ENCODE data around the gene STXBP6. TPM values are rescaled to one million over a fixed set of nuclear protein-coding genes. Genes with fewer than 3 reads are reported as not detected.

Gene STXBP6
- total RNA-seq, 1 donor from 2014 or later = 10.0 TPM

- no peak for DNase-seq (ENCODE audit: low spot score)
Measured at GRCh38 chr14:24831677-24832076, 218.3 kb downstream of the STXBP6 start.

- no peak for DNase-seq (ENCODE audit: low spot score)
Measured at GRCh38 chr14:24829862-24830261, 220.1 kb downstream of the STXBP6 start.

GRCh38 chr14:24828486-24828885, 221.5 kb downstream of the STXBP6 start:
- no peak for DNase-seq (ENCODE audit: low spot score)

DNA sequence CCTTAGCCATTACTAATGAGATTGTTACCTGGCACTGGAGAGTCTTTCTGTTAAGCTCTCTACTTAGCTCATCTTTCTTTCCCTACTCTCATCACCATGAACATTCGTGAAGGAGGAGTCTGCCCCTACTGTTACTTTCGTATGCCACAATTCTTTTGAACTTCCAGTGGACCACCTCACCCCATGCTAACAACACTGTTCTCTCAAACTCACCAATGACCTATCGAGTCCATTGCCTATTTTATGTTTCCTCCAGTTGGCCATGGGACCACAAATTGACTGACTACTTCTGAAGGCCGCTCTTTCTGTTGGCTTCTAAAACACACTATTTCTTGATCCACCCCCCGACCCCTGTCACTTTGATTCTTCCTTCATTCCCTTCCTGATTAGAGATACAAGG, 223.6 kb downstream of the STXBP6 start:
- DNase-seq (ENCODE audit: low spot score) = no peak

DNA sequence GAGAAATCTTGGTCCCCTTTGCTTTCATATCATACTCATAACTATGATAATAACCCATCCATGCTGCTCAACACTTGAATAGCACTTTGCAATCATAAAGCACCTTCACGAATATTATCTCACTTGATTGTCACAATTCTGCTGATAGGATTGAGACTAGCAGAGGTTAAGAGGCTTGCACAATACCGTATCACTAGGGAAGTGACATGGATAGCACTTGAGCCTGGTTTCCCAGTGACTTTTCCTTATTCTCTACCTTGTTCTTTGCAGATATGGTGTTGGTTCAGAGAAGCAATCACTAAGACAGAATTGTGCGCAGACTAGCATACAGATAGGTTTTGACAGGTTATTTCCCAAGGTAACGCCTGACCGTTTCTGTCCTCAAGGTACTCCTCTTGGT, 229.3 kb downstream of the STXBP6 start:
- no peak for DNase-seq (ENCODE audit: low spot score)

- no peak for DNase-seq (ENCODE audit: low spot score)
Measured at GRCh38 chr14:24818823-24819341, 231.1 kb downstream of the STXBP6 start.

DNA sequence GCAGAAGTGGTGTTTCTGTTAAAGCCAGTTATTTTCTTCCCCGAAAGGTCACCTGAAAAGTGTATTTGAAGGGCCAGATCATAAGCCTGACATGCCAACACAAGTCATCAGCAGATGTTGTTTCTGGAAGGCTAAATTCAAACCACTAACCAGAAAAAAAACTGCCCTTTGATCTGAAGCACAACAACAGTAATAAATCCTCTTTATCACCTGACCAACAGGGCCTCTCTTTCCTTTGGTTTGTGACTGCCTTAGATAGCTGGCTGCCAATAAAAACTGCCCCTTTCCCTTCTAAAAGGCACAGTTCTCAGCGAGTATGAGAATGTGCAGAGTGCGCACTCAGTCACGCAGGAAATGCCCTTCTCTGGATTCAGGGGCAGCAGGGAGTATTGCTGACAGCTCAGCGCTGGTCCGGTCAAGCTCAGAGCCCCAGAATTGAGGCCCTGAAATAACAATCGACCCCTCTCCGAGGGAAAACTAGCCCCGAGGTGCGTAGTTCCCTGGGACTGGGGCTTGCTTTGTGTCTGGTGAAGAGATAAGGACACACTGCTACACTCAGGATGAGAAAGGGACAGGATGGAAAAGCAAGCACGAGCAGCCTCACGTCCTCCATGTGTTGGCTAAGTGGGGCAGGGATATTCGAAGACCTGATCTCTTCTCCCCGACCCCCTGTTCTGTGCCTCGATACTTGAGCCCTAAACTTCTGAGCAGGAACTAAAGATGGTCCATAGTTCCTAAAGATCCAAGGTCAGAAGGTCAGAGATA, 231.7 kb downstream of the STXBP6 start:
- DNase-seq (ENCODE audit: low spot score) = no peak

- no peak for DNase-seq (ENCODE audit: low spot score)
Measured at GRCh38 chr14:24817212-24818057, 232.5 kb downstream of the STXBP6 start.

GRCh38 chr14:24816929-24817211, 233.1 kb downstream of the STXBP6 start:
- DNase-seq (ENCODE audit: low spot score) = no peak

DNA sequence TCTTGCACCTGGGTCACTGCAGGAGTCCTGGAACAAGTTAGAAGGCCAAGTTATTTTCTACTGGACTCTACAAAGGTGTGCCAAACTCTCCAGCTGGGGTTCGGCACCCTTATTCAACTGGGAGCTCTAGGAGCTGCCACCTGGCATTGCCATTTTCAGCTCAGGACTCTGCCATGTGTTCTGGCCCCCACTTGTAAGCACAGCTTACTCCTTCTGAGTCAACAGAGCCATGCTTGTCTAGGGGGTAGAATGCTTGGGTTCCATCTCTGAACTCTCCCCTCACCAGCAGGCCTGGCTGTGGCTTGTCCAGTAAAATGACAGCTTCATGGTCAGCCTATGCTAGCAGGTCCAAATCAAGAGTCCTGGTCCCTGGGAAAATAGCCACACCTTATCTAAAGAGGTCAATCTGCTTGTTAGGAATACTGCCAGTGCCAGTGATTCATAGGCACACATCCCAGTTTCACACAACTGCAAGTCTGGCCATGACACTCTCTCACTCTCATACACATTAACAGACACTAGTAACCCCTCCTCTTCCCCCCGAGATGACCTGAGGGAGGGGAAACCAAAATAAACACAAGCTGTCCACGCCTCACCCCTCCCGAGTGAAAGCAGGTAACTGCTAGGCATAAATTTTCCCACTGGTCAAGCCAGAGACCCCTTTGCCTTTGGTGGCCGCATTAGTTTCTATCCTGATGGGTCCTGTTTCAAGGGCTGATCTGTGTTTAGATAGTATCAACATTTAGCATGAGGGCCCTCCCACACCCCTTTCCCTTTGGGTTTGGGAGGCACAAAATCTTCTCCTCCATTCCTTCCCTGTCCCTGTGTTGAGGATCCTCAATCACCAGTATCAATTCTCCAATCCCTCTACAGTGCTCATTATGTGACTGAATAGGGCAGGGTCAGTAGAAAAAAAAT, 233.7 kb downstream of the STXBP6 start:
- no peak for DNase-seq (ENCODE audit: low spot score)

DNA sequence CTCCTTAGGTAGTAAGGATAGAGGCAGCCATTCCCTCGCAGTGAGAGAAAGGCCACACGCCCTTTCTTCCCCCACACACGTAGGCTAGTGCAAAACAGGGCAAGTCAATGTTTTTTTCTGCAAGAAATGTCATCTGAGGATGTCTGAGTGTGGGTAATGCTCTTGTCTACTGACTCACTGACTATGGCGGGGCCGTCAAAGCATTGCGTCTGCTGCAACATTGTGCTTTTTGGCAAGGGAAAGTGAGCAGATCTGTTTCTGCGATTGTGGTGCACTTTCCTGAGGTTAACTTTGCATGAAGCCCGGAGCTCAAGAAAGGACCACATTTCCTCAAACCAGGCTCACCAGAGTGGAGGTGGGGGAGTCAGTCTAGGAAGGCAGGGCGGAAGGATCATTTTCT, 234.4 kb downstream of the STXBP6 start:
- DNase-seq (ENCODE audit: low spot score) = no peak

GRCh38 chr14:24814944-24815343, 235.0 kb downstream of the STXBP6 start:
- no peak for DNase-seq (ENCODE audit: low spot score)

DNA sequence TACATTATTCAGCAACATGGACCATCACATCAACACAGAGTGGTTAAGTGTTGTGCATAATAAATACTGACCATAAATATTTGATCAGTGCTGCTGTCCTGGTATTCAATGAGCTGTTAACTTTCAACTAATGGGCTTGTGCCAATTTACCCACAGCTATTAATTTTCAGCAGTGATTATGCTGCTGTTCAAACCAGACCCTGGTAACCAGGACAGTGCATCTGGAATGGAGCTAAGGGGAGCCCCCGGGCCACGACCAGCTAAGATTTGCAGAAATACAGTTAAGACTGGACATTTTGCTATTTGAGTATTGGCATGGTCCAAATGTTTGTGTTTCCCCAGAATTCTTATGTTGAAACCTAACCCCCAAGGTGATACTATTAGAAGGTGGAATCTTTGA, 235.6 kb downstream of the STXBP6 start:
- no peak for DNase-seq (ENCODE audit: low spot score)

DNA sequence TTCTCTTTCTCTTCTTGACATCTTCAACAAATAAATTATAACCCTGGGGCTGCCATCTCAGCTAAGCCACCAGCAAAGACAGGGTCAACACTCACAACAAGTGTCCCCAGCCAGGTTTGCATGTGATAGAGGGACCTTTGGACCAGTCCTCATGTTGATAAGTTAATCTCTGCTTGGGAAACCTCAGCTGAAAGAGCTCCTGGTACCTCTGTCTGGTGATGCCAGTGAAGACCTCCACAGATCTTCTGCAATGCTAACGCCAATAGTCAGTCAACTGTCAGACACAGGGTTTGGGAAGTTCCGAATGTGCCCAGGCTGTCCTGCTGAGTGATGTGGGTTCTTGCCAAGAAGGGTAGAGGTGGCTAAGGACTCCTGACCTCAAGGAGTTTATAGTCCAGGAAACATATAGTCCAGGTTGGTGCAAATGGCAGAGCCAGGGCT, 236.1 kb downstream of the STXBP6 start:
- no peak for DNase-seq (ENCODE audit: low spot score)

GRCh38 chr14:24813089-24813815, 236.7 kb downstream of the STXBP6 start:
- DNase-seq (ENCODE audit: low spot score) = no peak

DNA sequence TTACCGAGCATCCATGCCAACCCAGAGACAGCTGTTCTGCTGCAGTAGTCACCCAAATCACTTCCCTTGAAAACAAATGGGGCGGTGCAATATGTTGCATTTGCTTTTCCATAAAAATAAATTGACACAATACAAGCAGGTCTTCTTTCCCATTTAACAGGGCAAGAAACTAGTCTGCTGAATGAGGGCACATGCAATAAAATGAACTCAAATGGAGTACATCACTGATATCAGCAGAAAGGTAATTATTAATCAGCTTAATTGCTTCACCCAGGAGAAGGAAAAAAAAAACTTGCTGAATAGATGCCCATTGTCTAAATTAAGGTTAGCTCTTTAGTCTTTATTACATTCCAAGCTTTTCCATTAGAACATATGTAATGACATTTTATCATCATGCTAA, 240.8 kb downstream of the STXBP6 start:
- no peak for DNase-seq (ENCODE audit: low spot score)

- no peak for DNase-seq (ENCODE audit: low spot score)
Measured at GRCh38 chr14:24808412-24808811, 241.5 kb downstream of the STXBP6 start.

- DNase-seq (ENCODE audit: low spot score) = peak; percentile 74
Measured at GRCh38 chr14:24806061-24806678, 243.8 kb downstream of the STXBP6 start.

GRCh38 chr14:24804552-24805212, 245.3 kb downstream of the STXBP6 start:
- DNase-seq (ENCODE audit: low spot score) = no peak

DNA sequence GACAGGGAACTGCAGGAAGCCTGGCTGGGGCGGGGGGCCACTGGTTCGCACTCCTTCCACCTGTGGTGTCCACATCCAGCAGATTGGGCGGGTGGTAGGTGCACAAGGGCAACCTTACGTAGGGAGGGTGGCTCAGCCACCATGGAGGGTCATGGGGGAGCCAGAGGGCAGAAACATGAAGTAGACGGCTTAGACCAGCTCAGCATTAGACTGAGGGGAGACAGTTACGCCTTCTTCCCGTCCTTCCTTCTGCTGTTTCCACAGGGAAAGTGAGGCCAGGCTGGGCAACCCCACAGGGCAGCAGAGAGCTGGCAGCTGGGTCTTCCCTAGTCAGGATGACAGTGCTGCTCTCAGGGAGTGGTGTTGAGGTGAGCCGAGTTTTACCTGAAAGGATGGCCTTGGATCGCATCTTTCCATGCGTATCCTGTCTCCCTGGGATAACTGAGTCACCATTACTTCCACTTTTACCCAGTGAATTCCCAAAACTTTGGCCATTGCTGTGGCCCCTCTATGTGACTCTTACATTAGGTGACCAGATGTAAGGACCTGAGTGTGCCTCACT, 245.9 kb downstream of the STXBP6 start:
- DNase-seq (ENCODE audit: low spot score) = no peak

Data from ureter (tissue), 1 donor.